ENCODE results near the gene METTL22.

METTL22 gene

GRCh38 chr16:8669481-8669880 lies 48.0 kb downstream of the METTL22 start:
- DNase-seq, result no peak

DNA sequence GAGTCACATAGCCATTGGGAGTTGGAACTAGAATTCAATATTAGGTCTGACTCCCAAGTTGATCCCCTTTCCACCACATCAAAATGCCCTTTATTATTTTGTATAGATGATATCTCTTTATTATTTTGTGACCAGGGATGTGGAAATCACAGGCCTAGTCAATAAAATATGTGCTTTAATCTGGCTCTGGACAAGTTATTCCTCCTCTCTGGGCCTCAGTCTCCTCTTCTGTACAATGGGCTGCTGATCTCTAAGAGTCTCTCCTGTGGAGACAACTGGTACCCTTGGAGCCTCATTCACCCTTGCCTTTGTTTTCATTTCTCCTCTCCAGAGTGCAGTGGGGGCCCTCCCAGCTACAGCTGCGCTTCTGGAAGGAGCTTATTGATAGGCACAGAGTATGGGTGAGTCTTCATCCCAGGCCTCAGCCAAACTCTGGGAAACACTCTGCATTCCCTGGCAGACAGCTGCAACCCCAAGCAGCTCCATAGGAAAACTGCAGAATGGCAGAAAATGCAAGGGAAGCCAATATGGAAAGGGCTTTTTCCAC lies 48.6 kb downstream of the METTL22 start:
- no peak for DNase-seq

DNA sequence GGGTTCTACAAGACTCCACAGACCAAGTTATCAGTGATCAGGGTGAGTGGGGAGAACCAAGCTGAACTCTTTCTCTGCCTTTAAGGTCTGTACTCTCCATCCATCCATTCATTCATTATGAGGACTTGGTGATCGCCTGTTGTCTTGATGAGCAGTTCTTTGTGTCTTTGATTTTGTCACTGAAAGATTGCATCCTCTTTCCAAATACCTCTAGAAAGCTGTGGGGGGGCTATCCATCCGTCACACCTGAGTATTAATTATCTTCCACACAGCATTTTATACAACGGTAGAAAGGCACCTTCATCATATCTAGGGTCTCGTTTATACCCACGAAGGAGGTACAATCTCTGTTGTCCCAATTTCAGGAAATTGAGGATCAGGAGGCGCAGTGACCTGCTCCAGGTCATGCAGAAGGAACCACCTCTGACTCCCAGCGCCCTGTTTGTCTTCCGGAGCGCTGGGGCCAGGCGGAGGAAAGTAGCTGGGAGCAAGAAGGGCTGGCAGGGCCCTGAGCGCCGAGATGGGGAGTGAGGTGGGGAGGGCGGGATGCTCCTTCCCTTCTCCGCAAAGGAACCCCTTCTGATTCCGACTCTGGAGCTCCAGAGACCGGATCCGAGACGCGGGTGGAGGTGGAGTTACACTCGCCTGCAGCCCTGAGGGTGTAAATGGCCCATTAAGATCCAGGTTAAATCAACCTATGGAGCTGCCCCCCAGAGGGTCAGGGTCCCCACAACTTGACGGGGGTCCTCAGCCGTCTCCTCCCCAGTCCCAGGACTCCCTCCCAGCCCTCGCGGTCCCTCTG lies 52.3 kb downstream of the METTL22 start:
- no peak for DNase-seq

DNA sequence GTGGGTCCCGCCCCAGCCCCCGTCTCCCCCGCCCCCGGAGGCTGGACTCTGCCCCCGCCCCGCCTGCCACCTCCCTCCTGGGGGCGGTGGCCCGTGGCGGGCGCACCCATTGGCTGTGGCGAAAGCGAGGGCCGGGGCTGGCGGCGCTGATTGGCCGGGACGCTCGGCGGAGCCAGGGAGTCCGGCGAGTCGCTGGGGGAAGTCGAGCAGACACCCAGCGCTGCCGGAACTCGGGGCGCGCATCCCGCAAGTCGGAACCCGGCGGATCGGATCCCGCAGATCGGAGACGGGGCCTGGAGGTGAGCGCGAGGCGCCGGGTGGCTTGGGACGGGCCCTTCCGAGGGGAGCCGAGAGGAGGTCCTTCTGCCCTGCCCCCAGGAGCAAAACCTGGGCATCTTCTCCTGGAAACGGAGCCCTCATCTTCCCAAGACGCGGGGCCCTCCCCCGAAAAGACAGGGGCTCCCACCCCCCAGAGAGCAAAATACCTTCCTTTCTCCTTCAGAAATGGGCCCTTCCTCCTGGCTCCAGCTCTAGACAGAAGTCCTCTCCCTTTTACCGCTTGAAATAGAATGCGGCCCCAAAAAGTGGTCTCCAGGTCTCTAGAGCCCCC lies 53.0 kb downstream of the METTL22 start, which contains the start of gene ABAT:
ABAT (plus strand) TSS at position 205 of the 610 bp plus-strand sequence. CDS start 61,123 bp downstream, outside the sequence.
- DNase-seq, result peak; percentile 89

DNA sequence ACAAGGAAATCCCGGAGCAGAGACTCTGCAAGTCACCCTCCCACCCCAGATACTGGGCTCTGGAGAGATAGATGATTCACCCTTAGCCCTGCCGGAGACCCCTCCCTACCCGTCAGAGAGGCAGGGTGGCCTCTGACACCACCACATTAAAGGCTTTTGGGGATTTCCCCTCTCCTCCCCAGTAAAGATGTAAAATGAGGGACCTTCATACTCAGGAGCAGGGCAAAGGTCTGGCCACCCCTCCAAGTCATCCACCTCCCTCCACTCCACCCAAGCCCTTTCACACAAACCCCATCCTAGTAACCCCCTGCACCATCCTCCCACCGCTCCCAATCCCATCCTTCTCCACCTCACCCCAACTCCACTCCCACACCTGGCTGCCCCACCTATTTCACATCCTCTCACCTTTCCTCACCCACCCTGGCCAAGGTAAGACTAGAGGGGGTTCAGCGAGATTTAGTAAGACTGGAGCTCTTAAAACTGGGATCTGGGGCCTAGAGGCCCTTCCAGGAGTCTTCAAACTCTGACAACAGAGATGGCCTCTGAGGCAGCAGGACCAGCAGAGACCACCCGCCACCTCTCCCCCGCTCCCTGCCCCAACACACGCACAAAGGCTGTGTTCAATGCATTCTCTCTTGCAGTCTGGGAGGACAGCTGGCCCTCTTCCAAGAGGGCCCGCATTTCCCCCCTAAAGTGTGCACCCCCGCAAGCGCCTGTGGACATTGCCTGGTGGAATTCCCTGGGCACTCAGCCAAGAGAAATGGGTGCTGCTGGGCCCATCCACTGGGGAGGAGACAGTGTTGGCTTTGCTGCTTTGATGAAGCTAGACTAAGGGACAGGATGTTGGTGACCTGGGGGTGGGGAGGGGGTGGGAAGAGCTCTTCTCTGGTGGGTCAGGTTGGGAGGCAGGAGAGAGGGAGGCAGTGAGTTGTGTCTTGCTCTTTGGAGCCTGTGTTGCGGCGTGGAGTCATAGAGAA lies 54.0 kb downstream of the METTL22 start:
- no peak for DNase-seq

- DNase-seq, result no peak
Measured at GRCh38 chr16:8676160-8676547, 54.7 kb downstream of the METTL22 start.

DNA sequence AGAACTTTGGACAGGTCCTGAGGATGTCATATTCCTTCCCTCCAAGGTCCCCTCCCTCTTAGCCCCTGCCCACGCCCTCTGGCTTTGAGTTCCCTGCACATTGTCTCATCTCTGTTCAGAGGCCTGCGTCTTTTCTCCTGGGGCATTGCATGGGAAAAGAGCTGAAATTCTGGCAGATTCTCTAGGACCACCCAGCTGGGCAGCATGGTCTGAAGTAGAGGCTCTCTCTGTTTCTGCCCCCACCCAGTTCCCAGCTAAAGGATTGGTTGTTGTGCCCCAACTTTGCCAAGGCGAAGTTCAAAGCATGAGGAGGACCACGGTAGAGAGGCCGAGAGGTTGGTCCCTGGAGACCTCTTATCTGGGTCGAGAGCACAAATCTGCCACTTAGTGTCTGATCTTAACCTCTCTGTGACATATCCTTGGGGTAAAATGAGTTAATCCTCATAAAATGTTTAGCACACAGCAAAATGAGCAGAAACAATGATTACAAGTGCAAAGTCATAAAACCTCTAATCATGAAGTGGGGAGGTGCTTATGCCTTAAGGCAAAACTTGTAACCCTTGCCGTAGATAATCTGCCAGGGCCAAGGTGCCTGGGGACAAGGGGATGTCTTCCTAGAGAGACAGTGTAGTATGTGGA lies 55.4 kb downstream of the METTL22 start:
- DNase-seq, result no peak

DNA sequence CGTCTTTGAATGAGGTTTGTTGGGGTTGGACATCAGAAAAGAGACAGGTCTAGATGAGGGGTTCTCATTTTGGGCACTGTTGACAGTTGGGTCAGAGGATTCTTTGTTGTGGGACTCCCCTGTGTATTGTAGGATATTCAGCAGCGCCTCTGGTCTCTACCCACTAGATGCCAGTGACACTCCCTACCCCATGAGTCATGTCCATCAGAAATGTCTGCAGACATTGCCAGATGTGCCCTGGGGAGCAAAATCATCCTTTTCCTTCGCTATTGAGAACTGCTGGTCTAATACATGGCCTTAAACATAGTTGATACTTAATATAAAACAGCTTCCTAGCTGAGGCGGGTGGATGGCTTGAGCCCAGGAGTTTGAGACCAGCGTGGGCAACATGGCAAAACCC lies 56.0 kb downstream of the METTL22 start:
- DNase-seq, result no peak

- no peak for DNase-seq
Measured at GRCh38 chr16:8678068-8678927, 56.8 kb downstream of the METTL22 start.

DNA sequence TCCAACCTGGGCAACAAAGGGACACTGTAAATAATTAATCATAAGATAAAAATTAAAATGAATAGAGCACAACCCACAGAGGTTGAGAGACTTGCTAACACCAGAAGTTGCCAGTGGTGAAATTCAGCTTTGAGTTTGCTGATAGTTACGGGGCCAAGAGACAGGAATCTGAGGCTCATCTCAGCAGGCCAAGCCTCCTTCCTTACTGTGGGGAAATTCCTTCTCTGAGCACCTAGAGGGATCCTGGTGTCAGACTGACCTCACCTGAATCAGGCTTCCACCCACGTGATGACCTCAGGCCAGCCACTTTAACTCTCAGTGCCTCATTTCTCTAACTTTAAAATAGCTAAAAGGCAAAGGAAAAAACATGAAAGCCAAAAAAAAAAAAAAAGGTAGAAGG lies 57.7 kb downstream of the METTL22 start:
- no peak for DNase-seq

GRCh38 chr16:8682551-8683259 lies 61.2 kb downstream of the METTL22 start:
- DNase-seq, result no peak

GRCh38 chr16:8683640-8684039 lies 62.1 kb downstream of the METTL22 start:
- no peak for DNase-seq

DNA sequence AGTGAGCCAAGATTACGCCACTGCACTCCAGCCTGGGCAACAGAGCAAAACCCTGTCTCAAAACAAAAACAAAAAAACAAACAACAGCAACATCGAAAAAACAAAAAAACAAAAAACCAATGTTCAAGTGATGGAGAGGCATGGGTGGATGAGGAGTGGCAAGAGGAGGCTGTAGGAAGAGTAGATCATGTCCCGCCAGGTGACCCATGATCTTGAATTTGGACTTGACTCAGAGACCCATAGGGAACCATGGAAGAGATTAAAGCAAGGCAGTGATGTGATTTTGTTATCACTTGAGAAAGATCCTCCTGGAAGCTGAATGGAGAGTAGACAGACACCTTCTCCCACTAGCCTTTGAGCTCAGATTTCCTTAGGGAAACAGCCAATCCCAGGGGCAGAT lies 64.1 kb downstream of the METTL22 start:
- DNase-seq, result no peak

- no peak for DNase-seq
Measured at GRCh38 chr16:8686031-8686621, 64.6 kb downstream of the METTL22 start.

- DNase-seq, result no peak
Measured at GRCh38 chr16:8686879-8687278, 65.4 kb downstream of the METTL22 start.

DNA sequence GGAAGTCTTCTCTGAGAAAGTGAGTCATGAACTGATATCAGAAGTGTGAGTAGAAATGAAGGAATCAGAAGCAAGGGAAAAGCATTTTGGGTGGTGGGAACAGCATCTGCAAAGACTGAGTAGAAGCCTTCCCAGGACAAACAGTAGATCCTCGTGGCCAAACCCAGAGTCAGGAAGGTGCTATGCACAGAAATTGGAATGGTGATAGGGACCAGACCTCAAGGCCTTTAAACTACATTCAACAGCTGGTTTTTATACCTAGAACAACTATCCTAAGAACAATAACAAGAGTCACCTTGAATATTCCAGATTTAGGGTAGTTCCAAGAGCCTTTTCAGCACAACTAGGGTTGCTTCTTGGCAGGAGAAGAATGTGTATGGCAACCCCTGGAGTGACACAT lies 68.2 kb downstream of the METTL22 start:
- DNase-seq, result no peak

GRCh38 chr16:8691728-8692127 lies 70.2 kb downstream of the METTL22 start:
- DNase-seq, result no peak

DNA sequence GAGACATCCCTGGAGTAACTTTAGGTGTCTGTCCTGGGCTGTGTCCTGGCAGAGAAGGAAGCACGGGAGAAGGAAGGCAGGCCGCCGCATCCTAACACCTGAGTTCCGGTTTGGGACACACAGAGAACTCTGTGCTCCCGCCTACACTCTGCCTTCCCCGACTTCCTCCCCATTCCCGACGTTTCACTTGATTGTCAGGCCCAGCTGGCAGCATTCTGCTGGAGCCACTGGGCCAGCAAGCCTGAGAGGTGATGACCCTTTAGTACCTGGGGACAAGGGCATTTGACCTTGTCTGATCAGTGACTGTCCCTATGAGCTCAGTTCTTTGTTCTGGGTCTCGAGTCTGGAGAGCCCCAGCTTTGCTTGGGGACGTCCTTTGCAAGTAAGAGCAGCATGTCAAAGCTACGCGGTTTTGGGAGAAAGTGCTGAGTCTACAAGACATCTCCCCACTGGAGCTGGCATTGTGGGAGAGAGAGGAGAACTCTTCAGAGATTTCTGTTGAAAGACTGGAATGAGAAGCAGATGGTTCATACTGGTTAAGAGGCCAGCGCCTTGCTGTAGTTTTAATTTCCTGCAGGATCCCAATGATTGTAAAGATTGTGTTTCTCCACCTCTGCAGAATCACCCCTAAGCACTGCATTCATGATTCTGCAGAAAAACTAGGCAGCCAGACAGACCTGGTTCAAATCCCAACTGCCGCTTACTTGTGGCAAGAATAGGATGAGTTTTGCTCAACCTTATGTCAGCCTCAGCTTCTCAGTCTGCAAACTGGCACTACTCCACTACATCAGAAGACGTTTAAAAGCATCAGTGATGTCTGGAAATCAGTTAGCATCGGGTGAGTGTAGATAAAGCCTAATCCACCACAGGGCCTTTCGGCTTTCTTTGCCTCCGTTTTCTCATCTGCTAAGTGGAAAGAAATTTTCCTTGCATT lies 73.6 kb downstream of the METTL22 start:
- DNase-seq, result no peak

GRCh38 chr16:8696880-8697279 lies 75.4 kb downstream of the METTL22 start:
- no peak for DNase-seq
